GM13977 (cell line): ENCODE data around the gene AUTS2.

Experiments
- DNase-seq: peaks from one replicate; pipeline ENCODE4 v3.0.0; 2012; ENCODE audit warnings: low spot score
- CTCF ChIP-seq: IDR thresholded peaks from 2 replicates; pipeline ENCODE4 v1.5.1; 2012; ENCODE audit warnings: mild to moderate bottlenecking, control low read depth; ENCODE audit not compliant: insufficient read depth; ENCODE audit errors: extremely low read depth, missing control alignments
- in situ Hi-C: fragments of 300-500 bp; cut with MboI; formaldehyde crosslinking; loops from one replicate; pipeline ENCODE4 v1.12.0; 2022; ENCODE audit warnings: low sequenced_read_pairs, low pct_unique_long_range_greater_than_20kb, mixed read lengths, inconsistent platforms; ENCODE audit not compliant: unreplicated experiment

AUTS2 gene

GRCh38 chr7:69693042-69693441 lies 94.8 kb downstream of the AUTS2 start:
- in situ Hi-C loops: no loop called here
- no peak for DNase-seq
- no peak for TF ChIP-seq CTCF

GRCh38 chr7:69696054-69696591 lies 97.8 kb downstream of the AUTS2 start:
- in situ Hi-C loops: no loop called here
- no peak for TF ChIP-seq CTCF
- peak; percentile 54 for DNase-seq

GRCh38 chr7:69696686-69697685 lies 98.7 kb downstream of the AUTS2 start:
- in situ Hi-C loops: no loop called here
- DNase-seq: peak; percentile 37
- no peak for TF ChIP-seq CTCF

GRCh38 chr7:69698109-69698825 lies 100.0 kb downstream of the AUTS2 start:
- DNase-seq: no peak
- in situ Hi-C loops: no loop called here
- TF ChIP-seq CTCF: no peak

- in situ Hi-C loops: no loop called here
- DNase-seq: no peak
- no peak for TF ChIP-seq CTCF
Observed at GRCh38 chr7:69699931-69700330, 101.7 kb downstream of the AUTS2 start.

GRCh38 chr7:69700331-69700730 lies 102.1 kb downstream of the AUTS2 start:
- TF ChIP-seq CTCF: no peak
- in situ Hi-C loops: no loop called here
- DNase-seq: no peak
